GM21526 (cell line): ENCODE data around the gene BGLAP.
A peak's percentile ranks its signal among the peaks of the same experiment; 100 is the strongest.
"Not testable (repeated sequence)": the region's sequence is repeated elsewhere in the genome, so short reads cannot be mapped to it uniquely, and the experiment has no call there.

Experiments used
- ATAC-seq: cut with Tn5 transposase; IDR thresholded peaks from one replicate; pipeline ENCODE4 v1.9.1; 2021; ENCODE audit warnings: moderate library complexity; ENCODE audit not compliant: unreplicated experiment, low FRiP score

BGLAP gene

DNA sequence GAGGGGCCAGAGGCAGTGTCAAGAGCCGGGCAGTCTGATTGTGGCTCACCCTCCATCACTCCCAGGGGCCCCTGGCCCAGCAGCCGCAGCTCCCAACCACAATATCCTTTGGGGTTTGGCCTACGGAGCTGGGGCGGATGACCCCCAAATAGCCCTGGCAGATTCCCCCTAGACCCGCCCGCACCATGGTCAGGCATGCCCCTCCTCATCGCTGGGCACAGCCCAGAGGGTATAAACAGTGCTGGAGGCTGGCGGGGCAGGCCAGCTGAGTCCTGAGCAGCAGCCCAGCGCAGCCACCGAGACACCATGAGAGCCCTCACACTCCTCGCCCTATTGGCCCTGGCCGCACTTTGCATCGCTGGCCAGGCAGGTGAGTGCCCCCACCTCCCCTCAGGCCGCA, at the start of gene BGLAP:
TSS of gene BGLAP (plus strand) at position 259 of the 400 bp plus-strand sequence. CDS start at position 307, 48 bp downstream.
- ATAC-seq = no peak

DNA sequence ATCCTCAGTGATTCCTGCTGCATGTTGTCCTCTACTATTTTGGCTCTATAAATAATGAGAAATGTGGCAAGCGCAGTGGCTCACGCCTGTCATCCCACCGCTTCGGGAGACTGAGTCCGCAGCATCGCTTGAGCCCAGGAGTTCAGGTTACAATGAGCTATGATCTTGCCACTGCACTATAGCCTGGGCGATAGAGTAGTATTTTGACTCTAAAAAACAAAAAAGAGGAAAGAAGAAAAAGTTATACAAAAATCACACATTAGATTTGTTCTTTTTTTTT, 48.8 kb upstream of the BGLAP start:
- ATAC-seq = no peak

DNA sequence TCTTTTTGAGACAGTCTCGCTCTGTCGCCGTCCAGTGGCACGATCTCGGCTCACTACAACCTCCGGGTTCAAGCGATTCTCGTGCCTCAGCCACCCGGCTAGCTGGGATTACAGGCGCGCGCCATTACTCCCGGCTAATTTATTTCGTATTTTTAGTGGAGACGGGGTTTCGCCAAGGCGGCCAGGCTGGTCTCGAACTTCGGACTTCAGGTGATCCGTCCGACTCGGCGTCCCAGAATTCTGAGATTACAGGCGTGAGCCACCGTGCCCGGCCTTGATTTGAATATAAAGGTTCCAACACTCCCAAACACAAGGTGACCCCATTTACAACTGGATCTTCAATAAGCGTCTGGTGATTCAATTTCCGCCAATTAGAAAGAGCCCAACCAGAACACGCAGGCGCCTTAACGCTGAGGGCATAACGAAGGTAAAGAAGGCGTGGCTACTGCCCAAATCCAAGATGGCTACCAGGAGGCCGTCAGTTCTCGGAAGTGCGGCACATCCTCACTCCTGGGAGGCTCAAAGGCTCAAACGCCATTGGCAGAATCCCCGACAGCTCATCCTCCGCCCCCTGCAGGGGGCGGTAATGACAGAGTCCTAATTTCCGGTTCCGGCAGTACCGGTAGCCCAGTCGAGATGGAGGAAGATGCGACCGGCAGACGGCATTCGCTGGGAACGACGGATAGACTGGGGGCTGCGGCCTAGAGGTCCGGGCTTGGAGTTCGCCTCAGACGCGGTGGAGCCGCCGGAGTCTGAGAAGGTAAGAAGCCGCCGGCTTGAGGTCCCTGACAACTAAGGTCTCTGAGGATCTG, 48.3 kb upstream of the BGLAP start, which contains the start of gene SLC25A44:
TSS of gene SLC25A44 (plus strand) at position 617 of the 812 bp plus-strand sequence. CDS start 5,744 bp downstream, outside the sequence.
- ATAC-seq = peak; percentile 87

DNA sequence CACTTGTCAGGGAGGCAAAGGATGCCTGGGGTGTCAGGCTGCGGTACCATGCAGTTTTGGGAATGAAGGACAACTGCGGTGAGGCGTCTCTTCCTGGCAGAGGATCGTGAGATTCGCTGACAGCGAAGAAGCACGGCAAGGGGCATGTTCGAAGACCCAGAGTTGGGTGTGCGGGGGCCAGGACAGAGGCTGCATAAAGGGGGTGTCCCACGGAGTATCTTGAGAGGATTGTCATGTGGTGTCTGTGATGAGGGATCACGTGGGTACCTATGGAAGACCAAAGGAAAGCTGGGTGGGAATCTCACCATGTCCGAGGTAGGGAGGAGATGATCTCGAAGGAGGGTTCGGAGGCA, 47.7 kb upstream of the BGLAP start:
- no peak for ATAC-seq

DNA sequence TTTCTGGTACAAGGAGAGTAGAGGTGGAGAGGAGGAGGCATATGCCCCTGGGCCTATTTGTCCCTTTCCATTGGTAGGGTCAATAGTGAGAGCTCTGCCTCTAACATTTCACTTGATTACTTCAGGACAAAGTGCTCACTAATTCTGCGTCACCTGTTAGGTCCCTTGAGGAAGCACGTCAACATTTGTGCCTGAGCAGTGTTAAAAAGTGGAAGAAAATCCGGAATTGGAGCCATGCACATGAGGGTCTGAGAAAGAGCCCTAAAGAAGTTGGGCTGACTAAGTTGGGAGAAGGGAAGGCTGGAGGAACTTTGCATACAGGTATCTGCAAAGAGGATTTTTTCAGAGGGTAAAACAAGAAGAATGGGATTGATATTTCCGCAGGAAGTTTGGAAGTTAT, 46.1 kb upstream of the BGLAP start:
- ATAC-seq = no peak

DNA sequence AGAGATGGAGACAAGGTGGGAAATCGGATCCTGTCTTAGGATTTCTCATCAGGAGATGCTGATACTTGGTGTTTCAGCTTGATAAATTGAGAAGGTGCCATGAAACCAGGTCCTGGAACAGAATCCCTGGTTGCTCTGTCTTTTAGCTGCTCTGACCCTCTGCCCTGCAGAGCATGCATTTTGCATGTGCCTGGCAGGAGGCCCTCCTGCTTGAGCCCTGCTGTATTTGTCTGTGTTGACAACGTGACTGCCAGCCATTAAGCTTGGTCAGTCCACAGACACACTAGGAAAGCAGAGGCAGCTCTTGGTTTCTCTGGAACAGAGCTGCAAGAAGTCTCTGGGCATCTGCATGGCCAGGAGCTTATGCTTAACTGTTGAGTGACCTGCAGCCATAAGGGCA, 45.5 kb upstream of the BGLAP start:
- ATAC-seq = no peak

DNA sequence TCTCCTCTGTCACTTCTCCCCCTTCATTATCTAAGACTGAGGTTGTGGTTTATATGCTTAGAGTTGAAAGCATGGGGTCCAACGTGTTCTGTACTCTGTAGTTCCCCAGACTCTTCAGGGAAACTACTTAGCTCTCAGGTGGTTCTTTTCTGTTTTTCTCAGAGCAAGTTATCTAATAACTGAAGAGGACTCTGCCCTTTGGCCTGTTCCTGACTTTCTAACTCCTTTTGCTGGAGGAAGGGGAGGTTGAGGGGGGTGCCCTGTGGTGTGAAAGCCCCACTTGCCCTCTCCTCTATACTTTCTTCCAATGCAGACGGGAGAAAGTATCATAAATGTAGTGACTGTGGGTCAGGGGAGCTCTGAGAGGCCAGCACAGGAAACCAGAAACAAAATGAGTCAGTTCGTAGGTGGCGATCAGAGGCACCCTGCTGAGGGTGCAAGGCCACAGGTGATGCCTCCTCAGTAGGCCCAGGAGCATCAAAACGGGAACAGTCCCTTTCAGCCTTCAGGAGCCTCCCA, 43.1 kb upstream of the BGLAP start:
- ATAC-seq = no peak

DNA sequence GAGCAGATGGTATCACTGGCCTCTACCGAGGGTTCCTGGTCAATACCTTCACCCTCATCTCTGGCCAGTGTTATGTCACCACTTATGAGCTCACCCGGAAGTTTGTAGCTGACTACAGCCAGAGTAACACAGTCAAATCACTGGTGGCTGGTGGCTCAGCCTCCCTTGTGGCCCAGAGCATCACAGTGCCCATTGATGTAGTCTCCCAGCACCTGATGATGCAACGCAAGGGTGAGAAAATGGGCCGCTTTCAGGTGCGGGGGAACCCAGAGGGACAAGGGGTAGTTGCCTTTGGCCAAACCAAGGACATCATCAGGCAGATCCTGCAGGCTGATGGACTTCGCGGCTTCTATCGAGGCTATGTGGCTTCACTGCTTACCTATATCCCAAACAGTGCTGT, 41.9 kb upstream of the BGLAP start:
- ATAC-seq = no peak

DNA sequence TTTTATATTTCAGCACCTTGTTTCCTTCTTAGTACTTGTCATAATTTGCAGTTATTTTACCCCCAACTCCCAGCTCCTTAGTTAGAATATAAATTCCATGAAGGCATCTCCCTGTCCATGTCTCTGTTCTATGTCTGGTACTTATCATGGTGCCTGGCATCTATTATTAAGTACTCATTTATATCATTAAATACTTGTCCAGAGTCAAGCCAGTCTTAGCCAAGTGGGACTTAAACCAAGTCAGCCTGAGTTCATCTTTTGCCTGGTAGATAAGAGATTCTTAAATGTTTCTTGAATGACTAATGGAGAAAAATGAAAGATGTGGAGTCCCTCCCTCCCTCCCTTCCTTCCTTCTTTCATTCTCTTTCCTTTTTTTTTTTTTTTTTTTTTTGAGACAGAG, 38.7 kb upstream of the BGLAP start:
- ATAC-seq = no peak

DNA sequence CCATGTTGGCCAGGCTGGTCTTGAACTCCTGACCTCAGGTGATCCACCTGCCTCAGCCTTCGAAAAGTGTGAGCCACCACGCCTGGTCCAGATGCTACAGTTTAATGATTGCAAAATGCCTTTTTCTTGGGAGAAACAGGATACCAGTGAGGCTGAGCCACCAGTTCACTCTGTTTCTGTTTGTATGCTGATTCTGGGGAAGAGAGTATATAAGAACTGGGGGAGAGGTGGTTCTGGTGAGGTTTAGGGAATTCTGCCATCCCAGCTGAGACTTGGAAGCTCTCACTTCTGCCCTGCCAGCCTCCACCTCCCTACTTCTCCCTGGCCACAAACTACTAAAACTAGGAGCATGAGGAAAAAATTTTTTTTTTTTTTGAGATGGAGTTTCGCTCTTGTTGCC, 37.3 kb upstream of the BGLAP start:
- ATAC-seq = no peak

DNA sequence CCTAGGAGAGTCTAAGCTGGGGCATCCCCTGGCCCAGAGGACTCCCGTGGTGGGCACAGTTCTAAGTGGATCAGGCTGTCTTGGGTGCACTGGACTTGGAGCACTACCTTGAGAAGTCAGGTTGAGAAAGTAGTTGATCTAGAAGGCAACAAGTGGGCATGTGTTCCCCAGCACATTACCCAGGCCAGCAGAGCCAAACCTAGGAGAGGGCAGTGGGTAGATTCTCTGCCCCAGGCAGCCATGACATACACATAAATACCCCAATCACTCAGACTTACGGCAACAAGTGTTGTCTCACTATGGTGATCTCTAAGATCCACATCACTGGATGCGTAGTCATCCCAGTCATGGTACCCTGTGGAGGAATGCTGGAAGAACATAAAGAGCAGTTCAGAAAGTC, 30.7 kb upstream of the BGLAP start:
- ATAC-seq = no peak

DNA sequence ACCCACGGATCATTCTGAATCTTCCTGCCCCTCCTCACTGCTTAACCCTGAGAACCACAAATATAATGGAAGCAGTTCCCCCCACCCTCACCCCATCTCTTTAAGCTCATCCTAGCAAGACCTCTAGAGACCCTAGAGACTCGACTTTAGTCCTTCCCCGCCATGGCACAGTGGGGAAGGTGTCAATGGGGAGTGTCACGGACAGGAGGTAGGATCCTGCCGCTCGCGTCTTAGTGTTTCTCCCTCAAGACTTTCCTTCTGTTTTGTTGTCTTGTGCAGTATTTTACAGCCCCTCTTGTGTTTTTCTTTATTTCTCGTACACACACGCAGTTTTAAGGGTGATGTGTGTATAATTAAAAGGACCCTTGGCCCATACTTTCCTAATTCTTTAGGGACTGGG, 29.9 kb upstream of the BGLAP start:
- no peak for ATAC-seq

DNA sequence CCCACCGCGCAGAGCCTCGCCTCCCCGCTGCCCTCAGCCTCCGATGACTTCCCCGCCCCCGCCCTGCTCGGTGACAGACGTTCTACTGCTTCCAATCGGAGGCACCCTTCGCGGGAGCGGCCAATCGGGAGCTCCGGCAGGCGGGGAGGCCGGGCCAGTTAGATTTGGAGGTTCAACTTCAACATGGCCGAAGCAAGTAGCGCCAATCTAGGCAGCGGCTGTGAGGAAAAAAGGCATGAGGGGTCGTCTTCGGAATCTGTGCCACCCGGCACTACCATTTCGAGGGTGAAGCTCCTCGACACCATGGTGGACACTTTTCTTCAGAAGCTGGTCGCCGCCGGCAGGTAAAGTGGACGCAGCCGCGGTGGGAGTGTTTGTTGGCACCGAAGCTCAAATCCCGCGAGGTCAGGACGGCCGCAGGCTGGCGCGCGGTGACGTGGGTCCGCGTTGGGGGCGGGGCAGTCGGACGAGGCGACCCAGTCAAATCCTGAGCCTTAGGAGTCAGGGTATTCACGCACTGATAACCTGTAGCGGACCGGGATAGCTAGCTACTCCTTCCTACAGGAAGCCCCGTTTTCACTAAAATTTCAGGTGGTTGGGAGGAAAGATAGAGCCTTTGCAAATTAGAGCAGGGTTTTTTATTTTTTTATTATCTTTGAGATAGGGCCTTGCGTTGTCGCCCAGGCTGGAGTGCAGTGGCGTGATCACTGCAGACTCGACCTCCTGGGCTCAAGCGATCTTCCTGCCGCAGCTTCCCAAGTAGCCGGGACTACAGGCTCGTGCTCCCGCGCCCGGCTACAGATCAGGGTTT, 28.9 kb upstream of the BGLAP start, which contains the start of gene PMF1:
TSS of gene PMF1 (plus strand) at position 175 of the 811 bp plus-strand sequence. CDS start at position 184, 9 bp downstream.
- ATAC-seq = peak; percentile 72

DNA sequence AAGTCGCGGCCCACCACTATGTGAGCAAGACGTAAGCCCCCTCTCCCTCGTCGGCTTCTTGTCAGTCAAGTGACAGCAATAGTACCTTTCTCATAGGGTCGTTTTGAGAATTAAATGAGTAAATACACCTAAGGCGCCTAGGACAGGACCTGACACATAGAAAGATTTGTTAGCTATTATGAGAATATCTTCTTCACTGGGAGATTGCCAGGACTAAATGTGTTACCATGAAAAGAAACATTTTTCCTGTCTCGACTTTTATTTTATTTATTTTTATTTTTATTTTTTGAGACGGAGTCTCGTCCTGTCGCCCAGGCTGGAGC, 28.4 kb upstream of the BGLAP start:
- no peak for ATAC-seq

DNA sequence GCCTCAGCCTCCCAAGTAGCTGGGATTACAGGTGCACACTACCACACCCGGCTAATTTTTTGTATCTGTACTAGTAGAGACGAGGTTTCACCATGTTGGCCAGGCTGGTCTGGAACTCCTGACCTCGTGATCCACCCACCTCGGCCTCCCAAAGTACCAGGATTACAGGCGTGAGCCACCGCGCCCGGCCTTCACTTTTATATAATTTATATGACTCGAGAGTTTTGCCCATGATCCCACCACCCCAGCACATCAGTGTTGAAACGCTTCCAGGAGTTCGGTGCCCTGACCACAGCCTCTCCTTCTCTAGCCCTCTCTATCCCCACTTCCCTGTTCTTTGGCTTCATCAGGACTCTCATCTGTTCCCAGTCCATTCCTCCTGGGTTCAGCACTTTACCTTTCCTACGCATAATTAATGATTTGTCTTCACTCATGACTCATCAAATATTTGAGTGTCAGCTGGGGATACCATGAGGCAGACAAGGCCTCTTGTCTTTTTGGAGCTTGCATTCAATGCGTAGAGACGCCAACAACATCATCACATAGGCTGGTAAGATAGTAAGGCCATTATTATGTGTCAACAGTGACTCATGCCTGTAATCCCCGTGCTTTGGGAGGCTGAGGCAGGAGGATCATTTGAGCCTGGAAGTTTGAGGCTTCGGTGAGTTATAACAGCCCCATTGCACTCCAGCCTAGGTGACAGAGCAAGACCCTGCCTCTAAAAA, 27.8 kb upstream of the BGLAP start:
- no peak for ATAC-seq

DNA sequence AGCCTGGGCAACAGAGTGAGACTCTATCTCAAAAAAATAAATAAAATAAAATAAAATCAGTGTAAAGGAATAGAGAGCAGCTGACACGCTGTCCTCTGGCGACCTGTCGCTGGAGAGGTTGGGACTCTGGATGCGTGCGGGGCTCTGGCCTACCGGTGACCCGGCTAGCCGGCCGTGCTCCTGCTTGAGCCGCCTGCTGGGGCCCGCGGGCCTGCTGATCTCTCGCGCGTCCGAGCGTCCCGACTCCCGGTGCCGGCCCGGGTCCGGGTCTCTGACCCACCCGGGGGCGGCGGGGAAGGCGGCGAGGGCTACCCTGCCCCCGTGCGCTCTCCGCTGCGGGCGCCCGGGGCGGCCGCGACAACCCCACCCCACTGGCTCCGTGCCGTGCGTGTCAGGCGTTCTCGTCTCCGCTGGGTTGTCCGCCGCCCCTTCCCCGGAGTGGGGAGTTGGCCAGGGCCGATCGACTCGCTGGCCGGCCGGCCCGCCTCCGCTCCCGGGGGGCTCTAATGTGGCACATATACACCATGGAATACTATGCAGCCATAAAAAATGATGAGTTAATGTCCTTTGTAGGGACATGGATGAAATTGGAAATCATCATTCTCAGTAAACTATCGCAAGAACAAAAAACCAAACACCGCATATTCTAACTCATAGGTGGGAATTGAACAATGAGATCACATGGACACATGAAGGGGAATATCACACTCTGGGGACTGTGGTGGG, 25.5 kb upstream of the BGLAP start:
- ATAC-seq = not testable (repeated sequence)

DNA sequence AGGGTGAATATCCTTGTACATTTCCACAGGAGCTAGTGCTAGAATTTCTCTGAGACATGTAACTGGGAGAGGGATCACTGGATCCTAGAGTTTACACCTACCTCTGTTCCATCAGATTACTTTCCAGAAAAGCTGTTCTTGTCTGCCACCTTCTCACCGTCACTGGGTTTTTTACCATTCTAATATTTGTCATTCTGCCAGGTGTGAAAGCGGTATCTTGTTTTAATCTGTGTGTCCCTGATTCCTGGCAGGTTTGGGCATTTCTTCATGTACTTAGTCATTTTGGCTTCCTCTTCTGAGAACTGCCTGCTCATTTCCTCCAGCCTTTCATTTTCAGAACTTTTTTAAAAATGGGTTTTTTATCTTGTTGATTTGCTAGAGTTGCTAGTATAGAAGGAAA, 24.1 kb upstream of the BGLAP start:
- no peak for ATAC-seq

DNA sequence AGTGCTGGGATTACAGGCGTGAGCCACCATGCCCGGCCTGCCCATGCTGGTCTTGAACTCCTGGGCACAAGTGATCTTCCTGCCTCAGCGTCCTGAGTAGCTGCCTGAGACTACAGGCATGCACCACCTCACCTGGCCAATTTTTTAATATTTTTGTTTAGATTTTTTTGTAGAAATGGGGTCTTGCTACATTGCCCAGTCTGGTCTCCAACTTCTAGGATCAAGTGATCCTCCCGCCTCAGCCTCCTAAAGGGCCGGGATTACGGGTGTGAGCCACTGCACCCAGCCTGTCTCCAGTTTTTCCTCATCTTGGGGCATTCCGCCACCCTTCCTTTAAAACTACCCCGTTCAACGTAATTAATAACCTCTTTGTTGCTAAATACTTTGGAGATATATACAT, 21.8 kb upstream of the BGLAP start:
- ATAC-seq = no peak

DNA sequence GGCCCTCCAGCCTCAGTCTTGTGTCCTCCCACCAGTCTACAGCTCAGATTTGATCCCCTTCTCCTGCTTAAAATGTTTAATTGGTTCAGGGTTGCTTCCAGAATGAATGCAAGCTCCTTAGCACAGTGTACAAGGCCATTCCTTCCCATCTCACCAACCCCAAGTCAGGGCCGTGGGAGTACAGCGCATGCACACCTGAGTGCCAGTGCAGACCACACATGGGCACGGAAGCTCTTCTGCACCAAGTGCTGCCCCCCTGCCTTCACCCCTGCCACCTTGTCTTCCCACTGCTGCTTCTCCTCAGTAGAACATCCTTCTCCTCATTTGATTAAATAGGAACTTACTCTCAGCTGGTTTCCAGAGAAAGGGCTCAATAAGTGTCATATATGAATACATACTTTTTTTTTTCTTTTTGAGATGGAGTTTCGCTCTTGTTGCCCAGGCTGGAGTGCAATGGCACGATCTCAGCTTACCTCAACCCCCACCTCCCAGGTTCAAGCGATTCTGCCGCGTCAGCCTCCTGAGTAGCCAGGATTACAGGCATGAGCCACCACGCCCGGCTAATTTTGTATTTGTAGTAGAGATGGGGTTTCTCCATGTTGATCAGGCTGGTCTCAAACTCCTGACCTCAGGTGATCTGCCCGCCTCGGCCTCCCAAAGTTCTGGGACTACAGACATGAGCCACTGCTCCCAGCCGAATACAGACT, 19.8 kb upstream of the BGLAP start:
- ATAC-seq = no peak

DNA sequence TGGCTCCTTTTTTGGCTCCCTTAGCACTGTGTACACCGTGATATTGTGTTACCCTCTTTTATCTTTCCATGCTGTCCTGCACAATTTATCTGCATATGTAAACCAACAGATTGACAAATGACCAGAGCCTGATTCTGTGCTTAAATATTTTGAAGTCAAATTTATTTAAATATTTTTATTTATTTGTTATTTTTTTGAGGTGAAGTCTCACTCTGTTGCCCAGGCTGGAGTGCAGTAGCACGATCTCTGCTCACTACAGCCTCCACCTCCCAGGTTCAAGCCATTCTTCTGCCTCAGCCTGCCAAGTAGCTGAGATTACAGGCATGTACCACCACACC, 16.3 kb upstream of the BGLAP start:
- ATAC-seq = no peak
